ENCODE results near the gene CDX2.

CDX2 gene

DNA sequence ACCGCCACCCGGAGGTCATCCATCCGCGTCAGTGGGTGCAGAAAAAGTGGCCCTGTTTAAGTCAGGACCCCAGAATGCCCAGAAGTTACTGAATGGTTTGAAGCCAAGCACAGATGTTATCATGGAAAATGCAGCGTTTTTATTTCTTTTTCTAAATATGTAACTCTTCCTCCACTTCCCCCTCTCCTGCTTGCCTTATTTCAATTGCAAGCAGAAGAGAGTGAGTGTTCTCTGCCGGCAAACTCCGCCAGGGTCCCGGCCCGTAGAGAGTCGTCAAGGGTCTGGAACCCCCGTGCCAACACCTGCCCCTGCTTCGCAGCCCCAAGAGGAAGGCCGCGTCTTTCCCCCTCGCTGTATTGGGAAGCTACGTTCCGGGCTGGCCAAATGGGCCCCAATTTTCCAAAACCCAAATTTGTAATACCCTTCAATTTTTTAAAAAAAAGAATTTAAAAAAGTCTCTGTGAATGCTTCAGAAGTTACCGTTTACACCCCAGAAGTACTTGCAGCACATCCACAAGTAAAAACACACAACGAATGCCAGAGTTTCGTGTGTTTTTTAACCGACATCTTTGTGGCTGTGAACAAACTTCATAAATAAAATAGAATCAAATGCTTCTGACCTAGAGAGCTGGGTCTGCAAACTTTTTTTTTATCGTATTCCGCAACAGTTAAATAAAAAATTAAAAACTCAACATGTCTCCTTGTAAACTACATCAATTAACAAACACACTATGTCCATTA lies 50.0 kb downstream of the CDX2 start:
- no peak for DNase-seq (ENCODE audit: low read depth in 2 of 3, low spot score in 1 of 3)

GRCh38 chr13:27918041-27918917 lies 50.8 kb downstream of the CDX2 start:
- no peak for DNase-seq (ENCODE audit: low read depth in 2 of 3, low spot score in 1 of 3)

- DNase-seq (ENCODE audit: low read depth in 2 of 3, low spot score in 1 of 3) = no peak
Measured at GRCh38 chr13:27917121-27917947, 51.8 kb downstream of the CDX2 start.

DNA sequence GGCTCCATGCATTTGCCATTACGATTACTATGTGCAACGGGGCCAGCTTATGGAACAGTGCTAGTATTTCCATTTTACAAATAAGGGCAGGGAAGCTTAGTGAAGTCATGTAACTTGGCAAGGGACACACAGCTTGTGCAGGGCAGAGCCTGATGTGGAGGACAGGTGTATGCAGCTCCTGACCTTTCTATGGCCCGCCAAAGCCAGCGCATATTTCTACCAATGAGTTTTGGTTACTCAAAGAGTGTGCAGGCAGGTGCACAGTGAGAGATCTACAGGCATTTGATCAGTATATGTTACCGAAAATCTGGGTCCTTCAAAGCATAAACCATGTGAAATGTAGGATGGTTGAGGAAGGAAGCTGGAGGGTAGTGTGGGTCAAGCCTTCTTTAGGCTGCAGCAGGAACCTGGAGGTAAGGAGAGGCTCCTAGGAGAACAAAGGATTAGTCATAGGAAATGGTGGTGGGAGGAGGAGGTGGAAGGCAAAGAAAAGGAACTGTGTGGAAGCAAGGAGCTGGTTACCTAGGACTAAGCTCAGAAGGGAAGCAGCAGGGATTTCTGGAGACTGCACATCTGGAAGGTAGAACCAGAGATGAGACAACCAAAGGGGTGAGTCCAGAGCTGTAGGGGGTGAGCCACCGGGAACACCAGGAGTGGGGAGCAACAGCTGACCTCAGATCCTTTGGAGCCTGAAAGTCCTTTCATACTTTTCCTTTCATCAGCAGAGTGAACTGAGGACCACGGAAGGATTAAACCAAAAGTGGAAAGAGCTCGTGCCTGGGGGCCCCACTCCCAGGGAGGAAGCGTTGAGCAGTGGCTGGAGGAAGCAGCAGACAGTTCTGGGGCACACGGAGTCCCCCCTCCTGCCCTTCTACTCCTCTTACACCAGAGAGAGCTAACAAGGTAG lies 53.6 kb downstream of the CDX2 start:
- DNase-seq (ENCODE audit: low read depth in 2 of 3, low spot score in 1 of 3) = no peak

DNA sequence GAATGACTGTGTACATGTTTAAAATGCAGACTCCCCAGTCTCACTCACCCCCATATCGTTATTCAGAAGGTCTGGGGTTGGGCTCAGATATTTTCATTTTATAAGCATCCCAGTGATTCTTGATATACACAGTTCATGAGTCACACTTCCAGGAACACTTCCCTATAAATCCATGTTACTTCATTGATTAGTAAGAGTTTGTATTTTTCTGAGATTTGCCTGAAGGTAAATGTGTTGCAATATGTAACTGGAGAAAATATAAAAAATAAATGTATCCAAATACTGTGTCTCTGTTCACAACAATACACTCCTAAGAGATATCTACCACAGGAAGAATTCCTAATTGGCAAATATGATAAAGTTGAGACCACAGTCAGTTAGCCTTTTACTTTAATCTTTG lies 56.0 kb downstream of the CDX2 start:
- DNase-seq (ENCODE audit: low read depth in 2 of 3, low spot score in 1 of 3) = no peak

DNA sequence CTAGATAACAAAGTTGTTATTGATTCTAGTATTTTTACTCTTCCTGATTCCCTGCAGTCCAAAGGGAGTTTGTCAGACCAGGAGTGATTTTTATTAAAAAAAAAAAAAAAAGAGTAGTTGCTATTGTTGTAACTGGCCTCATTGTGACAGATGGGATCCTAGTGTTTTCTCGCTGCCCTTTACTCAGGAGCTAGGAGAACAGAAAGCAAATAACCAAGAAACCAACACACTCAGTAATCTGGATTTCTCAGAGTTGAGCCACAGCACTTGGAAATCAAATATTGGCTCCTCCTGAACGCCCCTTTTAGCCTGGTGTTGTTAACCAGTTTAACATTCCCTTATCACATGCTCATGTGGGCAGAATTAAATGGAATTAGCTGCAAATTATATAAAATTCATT lies 57.6 kb downstream of the CDX2 start:
- DNase-seq (ENCODE audit: low read depth in 2 of 3, low spot score in 1 of 3) = no peak
